Activated gamma-delta T cell treated with Interleukin-2 at 50 U/mL for 16 hours (primary cell): ENCODE results near the gene CEP135.

ENCODE experiments used
- DNase-seq: peaks from one replicate; pipeline ENCODE4 v3.0.0-alpha.2; 2020

The CEP135 gene

DNA sequence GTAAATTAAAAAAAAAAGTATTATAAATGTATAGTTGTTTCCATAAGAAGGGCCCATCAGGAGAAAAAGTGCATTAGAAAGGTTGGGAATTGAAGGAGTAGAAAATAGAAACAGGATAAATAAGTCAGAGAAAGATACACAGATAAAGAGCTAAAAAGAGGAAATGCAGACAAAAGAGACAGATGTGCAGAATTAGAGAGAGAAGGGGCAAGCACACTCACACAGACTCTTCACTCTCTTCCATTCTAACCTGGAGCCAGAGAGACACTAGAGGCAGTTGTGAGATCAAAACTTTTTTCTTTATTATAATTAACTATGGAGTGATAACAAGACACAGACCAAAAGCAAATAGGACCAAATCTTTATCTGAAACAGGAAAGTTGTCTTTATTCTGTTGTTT lies 134.1 kb downstream of the CEP135 start:
- no peak for DNase-seq
